GM19035 (cell line): ENCODE data around the gene IGFBP7.
"Not testable (repeated sequence)": the region's sequence is repeated elsewhere in the genome, so short reads cannot be mapped to it uniquely, and the experiment has no call there.

Experiments used
- ATAC-seq: cut with Tn5 transposase; IDR thresholded peaks from one replicate; pipeline ENCODE4 v1.9.1; 2021; ENCODE audit not compliant: unreplicated experiment

Gene IGFBP7

DNA sequence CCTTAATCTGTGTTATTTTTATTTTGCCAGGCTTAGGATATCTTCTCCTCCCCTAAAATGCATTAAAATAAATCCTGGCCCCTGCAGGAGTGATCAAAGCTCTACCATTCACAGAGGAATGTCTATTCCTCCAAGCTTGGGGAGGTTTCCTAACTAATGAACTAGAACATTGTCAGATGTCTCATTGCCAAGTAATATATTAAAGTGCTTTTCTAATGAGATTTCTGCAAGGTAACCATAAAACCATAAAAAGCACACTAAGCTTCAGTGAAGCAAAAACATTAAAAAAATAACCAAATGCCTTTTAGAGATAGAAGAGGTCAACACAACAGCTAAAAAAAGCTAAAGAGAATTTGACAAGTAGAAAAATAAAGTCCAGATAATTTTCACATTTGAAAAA lies 34.8 kb downstream of the IGFBP7 start:
- no peak for ATAC-seq

- ATAC-seq, result no peak
Measured at GRCh38 chr4:57074744-57075143, 35.4 kb downstream of the IGFBP7 start.

GRCh38 chr4:57073559-57073958 lies 36.6 kb downstream of the IGFBP7 start:
- no peak for ATAC-seq

DNA sequence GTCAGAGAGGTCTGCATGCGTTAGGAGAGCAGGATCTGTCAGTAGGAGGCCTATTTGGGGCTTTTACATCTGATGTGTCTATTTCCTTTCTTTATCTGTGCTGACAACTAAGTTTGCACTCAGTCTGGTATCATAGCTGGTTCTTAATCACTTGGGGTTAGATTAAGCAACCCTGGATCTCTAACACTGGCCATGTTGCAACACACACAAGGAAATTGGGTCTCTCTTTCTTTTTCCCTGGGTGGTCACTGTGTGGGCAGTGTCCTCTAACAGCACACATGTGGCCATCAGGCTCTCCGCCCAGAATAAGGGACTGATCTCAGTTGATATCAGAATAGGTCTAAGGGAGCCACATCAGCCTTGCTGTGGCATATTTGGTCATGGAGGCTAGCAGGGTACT lies 38.9 kb downstream of the IGFBP7 start:
- no peak for ATAC-seq

- no peak for ATAC-seq
Measured at GRCh38 chr4:57070461-57070860, 39.7 kb downstream of the IGFBP7 start.

DNA sequence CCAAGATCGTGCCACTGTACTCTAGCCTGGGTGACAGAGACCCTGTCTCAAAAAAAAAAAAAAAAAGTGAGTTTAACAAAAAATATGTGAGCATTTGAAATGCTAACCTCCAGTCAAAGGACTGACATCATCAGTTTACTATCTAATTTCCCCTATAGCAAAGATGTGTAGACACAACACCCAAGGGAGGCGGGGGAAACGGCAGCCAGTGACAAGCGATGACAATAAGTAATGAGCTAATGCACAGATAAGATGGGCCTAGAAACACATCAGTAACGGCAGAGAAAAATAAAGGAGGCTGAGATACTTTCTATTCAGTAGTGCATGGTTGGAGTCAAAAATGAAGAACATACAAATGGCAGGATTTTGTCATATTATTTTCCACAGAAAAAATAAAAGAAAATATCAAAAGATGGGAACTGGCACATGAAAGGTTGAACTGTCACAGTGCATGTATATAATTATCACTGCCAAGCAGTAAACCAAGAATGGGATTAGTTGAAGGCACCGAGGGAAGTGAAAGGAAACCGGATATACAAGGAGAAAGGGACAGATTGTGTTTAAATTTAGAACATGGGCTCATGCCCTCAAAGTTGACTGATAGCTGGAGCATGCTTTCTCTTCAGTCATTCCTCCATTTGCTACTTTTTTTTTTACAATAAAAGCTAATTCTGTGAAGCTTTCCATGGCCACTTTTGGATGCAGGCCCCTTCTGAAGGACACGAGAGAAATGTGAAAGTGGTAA lies 41.8 kb downstream of the IGFBP7 start:
- ATAC-seq, result no peak

- ATAC-seq, result no peak
Measured at GRCh38 chr4:57065730-57066482, 44.3 kb downstream of the IGFBP7 start.

DNA sequence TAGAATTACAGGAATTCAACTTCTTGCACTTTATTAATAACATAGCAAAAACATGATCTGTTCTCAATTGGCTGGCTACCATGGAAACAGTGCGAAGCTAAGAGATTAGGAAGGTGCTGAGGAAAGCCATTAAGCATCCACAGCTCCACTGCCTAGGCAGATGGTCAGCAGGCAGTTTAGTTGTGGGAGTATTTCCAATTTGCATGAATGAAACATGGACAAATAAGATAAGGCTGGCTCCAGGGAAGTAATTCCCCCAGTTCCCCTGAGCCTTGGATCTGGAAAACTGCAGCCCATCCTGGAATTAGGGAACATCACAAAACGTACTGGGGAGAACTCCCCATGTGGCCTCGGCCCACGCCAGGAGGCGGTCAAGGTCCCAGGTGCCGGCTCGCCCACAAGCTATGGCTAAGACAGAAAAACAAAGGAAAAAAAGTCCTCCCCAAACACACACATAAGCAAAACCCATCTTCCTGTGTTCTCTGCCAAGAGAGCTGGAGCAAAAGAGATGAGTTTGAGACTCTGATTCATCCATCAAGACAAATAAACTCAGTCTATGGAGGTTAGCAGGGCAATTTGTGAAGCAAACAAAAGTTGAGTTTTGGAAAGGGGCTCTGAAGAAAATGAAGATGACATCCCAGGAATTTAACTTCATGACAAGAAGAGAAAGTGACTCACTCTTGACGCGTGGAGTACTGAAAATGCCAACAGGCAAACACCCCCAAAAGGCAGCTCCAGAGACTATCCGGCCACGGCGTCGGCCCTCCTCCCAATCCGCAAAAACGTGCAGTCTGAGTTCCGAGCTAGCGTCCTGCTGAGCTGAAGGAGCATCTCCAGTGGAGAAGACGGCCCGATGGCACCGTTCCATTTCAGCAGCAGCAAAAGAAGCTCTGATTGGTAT lies 45.1 kb downstream of the IGFBP7 start:
- ATAC-seq, result no peak

GRCh38 chr4:57064120-57064519 lies 46.1 kb downstream of the IGFBP7 start:
- no peak for ATAC-seq

- ATAC-seq, result no peak
Measured at GRCh38 chr4:57063518-57063917, 46.7 kb downstream of the IGFBP7 start.

- no peak for ATAC-seq
Measured at GRCh38 chr4:57061395-57061794, 48.8 kb downstream of the IGFBP7 start.

DNA sequence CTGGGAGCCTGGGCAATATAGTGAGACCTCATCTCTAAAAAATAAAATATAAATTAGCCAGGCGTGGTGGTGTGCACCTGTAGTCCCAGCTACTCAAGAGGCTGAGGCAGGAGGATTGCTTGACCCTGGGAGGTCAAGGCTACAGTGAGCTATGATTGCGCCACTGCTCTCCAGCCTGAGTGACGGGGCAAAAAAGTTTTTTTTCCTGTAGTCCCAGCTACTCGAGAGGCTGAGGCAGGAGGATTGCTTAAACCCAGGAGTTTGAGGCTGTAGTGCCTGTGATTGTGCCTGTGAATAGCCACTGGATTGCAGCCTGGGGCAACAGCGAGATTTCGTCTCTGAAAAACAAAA lies 49.5 kb downstream of the IGFBP7 start:
- not testable (repeated sequence) for ATAC-seq

GRCh38 chr4:57059890-57060716 lies 50.1 kb downstream of the IGFBP7 start:
- no peak for ATAC-seq

DNA sequence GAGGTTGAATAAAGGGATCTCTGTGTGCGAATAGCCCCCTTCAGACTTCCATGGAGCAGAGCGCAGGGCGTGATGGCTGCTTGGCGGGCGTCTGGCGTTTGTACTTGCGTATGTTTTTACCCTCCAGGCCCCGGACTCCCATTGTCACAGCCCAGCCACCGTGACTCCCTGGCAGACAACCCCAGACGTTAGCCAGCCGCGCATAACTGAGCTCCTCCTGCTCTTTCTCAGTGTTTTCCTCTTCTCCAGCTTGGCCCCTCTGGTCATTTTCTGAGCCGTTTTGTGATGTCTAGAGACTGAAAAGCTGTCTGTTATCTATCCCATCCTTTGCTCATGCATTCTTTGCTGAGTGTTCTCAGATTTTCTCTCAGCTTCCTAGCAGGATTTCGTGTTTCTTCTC lies 54.3 kb downstream of the IGFBP7 start:
- no peak for ATAC-seq

DNA sequence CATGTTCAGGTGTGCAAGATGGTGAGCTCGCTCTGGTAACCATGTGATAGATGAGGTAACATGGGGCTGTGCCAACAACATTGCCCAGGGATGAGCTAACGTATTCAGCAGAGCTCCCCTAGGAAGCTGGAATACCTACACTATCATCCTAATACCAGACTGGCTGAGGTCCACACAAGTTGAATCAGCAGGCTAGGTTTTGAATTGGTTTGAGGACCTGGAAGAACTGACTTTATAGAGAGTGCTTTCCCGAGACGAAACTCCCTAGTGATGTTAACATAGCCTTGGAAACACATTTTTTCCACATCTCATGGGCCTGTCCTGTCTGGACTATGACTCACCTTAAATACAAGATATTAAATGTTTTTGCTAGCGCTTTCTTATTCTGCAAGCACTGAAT lies 56.7 kb downstream of the IGFBP7 start:
- no peak for ATAC-seq

DNA sequence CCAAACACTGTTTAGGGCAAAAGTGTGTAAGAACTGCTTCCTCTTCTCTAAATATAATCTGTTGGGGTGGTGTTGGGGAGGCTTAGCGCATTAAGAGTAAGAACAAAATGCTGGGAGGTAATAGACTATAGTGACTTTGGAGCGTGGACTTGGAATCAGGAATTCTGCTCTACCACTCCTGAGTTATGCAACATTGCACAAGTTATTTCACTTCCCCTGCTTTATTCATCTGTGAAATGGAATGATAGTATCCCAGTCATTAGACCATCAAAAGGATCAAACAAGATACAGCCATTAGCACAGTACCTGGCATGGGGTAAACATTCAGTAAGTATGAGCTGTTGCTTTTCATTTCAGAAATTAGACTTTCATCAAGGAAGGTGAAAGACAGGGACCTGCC lies 58.7 kb downstream of the IGFBP7 start:
- ATAC-seq, result no peak

- ATAC-seq, result no peak
Measured at GRCh38 chr4:57051095-57051494, 59.1 kb downstream of the IGFBP7 start.

GRCh38 chr4:57048590-57049304 lies 61.4 kb downstream of the IGFBP7 start:
- no peak for ATAC-seq

DNA sequence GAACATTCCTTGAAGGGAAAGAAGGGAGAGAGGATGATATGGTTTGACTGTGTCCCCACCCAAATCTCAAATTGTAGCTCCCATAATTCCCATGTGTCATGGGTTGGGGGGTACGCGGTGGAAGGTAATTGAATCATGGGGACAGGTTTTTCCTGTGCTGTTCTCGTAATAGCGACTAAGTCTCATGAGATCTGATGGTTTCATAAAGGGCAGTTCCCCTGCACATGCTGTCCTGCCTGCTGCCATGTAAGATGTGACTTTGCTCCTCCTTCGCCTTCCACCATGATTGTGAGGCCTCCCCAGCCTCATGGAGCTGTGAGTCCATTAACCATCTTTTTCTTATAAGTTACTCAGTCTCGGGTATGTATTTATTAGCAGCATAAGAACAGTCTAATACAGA lies 63.1 kb downstream of the IGFBP7 start:
- not testable (repeated sequence) for ATAC-seq

DNA sequence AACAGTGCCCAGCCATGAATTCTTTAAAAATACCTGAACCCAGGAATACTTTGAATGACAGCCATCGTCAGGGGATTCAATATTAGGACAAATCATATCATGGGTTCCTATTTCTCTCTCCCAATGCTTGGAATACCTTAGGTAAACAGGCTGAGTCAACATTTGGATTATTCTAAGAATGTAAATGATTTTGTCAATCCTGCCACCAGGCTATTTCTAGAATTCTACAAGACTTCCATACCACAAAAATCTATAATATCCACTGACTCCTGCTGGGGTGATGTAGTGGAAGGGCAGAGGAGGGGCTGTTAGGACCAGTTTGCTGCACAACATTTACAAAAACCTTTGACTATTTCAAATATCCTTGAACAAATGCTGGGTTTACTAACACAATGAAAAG lies 65.2 kb downstream of the IGFBP7 start:
- no peak for ATAC-seq
